ENCODE data around the gene MAP2.
"Not testable (repeated sequence)": the region's sequence is repeated elsewhere in the genome, so short reads cannot be mapped to it uniquely, and the experiment has no call there.

MAP2 gene

GRCh38 chr2:209547726-209548125 is 123.9 kb downstream of the MAP2 start:
- DNase-seq = no peak

- DNase-seq = no peak
Observed at GRCh38 chr2:209549589-209549988, 125.7 kb downstream of the MAP2 start.

GRCh38 chr2:209553913-209554312 is 130.1 kb downstream of the MAP2 start:
- DNase-seq = no peak

GRCh38 chr2:209556354-209556961 is 132.6 kb downstream of the MAP2 start:
- no peak for DNase-seq

- no peak for DNase-seq
Observed at GRCh38 chr2:209560911-209561310, 137.1 kb downstream of the MAP2 start.

GRCh38 chr2:209563453-209563852 is 139.6 kb downstream of the MAP2 start:
- DNase-seq = no peak

- DNase-seq = no peak
Observed at GRCh38 chr2:209564816-209565215, 141.0 kb downstream of the MAP2 start.

- DNase-seq = no peak
Observed at GRCh38 chr2:209565896-209566582, 142.2 kb downstream of the MAP2 start.

- no peak for DNase-seq
Observed at GRCh38 chr2:209570194-209570593, 146.3 kb downstream of the MAP2 start.

GRCh38 chr2:209574515-209574914 is 150.7 kb downstream of the MAP2 start:
- no peak for DNase-seq

GRCh38 chr2:209577376-209578357 is 153.8 kb downstream of the MAP2 start:
- DNase-seq = peak in 1 of 2 experiments; percentile 6

GRCh38 chr2:209578394-209579001 is 154.7 kb downstream of the MAP2 start:
- no peak for DNase-seq

- DNase-seq = no peak
Observed at GRCh38 chr2:209579230-209579749, 155.4 kb downstream of the MAP2 start.

- DNase-seq = no peak
Observed at GRCh38 chr2:209581040-209581439, 157.2 kb downstream of the MAP2 start.

GRCh38 chr2:209582281-209582680 is 158.4 kb downstream of the MAP2 start:
- no peak for DNase-seq

GRCh38 chr2:209584472-209584871 is 160.6 kb downstream of the MAP2 start:
- no peak for DNase-seq

GRCh38 chr2:209584915-209585314 is 161.1 kb downstream of the MAP2 start:
- no peak for DNase-seq

GRCh38 chr2:209591021-209591420 is 167.2 kb downstream of the MAP2 start:
- DNase-seq = no peak

- no peak for DNase-seq
Observed at GRCh38 chr2:209592106-209592505, 168.3 kb downstream of the MAP2 start.

GRCh38 chr2:209593930-209594329 is 170.1 kb downstream of the MAP2 start:
- DNase-seq = no peak

- DNase-seq = no peak
Observed at GRCh38 chr2:209596262-209596661, 172.4 kb downstream of the MAP2 start.

GRCh38 chr2:209598227-209598626 is 174.4 kb downstream of the MAP2 start:
- DNase-seq = not testable (repeated sequence)

All from Kasumi-1 (cell line).